Measurements from ENCODE around the gene MYOZ1. TPM values are rescaled to one million over a fixed set of nuclear protein-coding genes. Genes with fewer than 3 reads are reported as not detected.

Gene MYOZ1
- total and polyA plus RNA-seq, 2 of the 4 experiments (the other 2 are of a cell fraction): 0.18 to 0.29 TPM

GRCh38 chr10:73584737-73585136 is 56.5 kb downstream of the MYOZ1 start:
- no peaks in the 10 kb centered on the region for H4K20me1 ChIP-seq (ENCODE audit: insufficient read depth, low read length)
- peaks cover 0 to 6% of the 10 kb centered on the region in 2 experiments; a peak in 2 of 4 replicates for H3K79me1 ChIP-seq (ENCODE audit: low read depth in 1 of 2, low read length in 2 of 2)
- H3K23ac ChIP-seq (ENCODE audit: low read depth, low read length): no peak overlapping the region
- H3K14ac ChIP-seq (replicated peaks; ENCODE audit: low read depth, low read length): 0 out of 2 replicates have a peak overlapping the region, but pooled peaks have one; percentile 37
- H3K9me1 ChIP-seq (ENCODE audit: insufficient read depth, low read length): no peaks in the 10 kb centered on the region; the same call in 1 of the 2 replicates
- no CpG with 5 or more reads among the region's 2 CpGs for WGBS, 2 experiments (ENCODE audit: extremely low coverage in 2 of 2, insufficient read length in 1 of 2)
- intact Hi-C loops (cut with micrococcal nuclease) (no loop called here), in situ Hi-C loops (cut with MboI; ENCODE audit: low sequenced_read_pairs) (no loop called here), dilution Hi-C loops (cut with HindIII; ENCODE audit: low sequenced_read_pairs, unreplicated experiment) (no loop called here)
- H2BK15ac ChIP-seq (ENCODE audit: low read depth, low read length): no peak overlapping the region
- no peaks in the 10 kb centered on the region for H3K27me3 ChIP-seq (ENCODE audit: control insufficient read depth, insufficient read depth, low read length)
- BruUV-seq (replicated peaks): no TSS peak
- no peak overlapping the region for H3K27ac ChIP-seq (ENCODE audit: insufficient read depth, low read length)
- peak; percentile 52 for DNase-seq
- TF ChIP-seq, protein P1, sequence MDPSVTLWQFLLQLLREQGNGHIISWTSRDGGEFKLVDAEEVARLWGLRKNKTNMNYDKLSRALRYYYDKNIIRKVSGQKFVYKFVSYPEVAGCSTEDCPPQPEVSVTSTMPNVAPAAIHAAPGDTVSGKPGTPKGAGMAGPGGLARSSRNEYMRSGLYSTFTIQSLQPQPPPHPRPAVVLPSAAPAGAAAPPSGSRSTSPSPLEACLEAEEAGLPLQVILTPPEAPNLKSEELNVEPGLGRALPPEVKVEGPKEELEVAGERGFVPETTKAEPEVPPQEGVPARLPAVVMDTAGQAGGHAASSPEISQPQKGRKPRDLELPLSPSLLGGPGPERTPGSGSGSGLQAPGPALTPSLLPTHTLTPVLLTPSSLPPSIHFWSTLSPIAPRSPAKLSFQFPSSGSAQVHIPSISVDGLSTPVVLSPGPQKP (IDR thresholded peaks at IDR 0.05; ENCODE audit: borderline replicate concordance, low read depth, low read length): no peak
- TF ChIP-seq CHD1 (IDR thresholded peaks at IDR 0.05; ENCODE audit: low read depth, low read length): no peak
- TF ChIP-seq RFX5 (IDR thresholded peaks at IDR 0.05; ENCODE audit: low read depth, low read length): no peak
- no peak for TF ChIP-seq RAD21 (IDR thresholded peaks at IDR 0.05; ENCODE audit: low read length)
- TF ChIP-seq SMC3 (IDR thresholded peaks at IDR 0.05; ENCODE audit: low read depth, low read length): no peak
- no peak for TF ChIP-seq MAZ (IDR thresholded peaks at IDR 0.05; ENCODE audit: borderline replicate concordance, low read depth, low read length)
- TF ChIP-seq FOS (IDR thresholded peaks at IDR 0.05; ENCODE audit: low read depth, low read length): no peak
- no peak for TF ChIP-seq USF2 (IDR thresholded peaks at IDR 0.05; ENCODE audit: low read depth, low read length)
- TF ChIP-seq MAFK (IDR thresholded peaks at IDR 0.05; ENCODE audit: low read depth, low read length): no peak
- TF ChIP-seq MXI1 (IDR thresholded peaks at IDR 0.05; ENCODE audit: borderline replicate concordance, low read depth, low read length): no peak
- TF ChIP-seq NFE2L2 (IDR thresholded peaks at IDR 0.05; ENCODE audit: low read depth, low read length): no peak
- TF ChIP-seq BHLHE40 (IDR thresholded peaks at IDR 0.05; ENCODE audit: low read depth, low read length): no peak
- no peak for TF ChIP-seq RCOR1 (IDR thresholded peaks at IDR 0.05; ENCODE audit: insufficient replicate concordance, low read length)
- no peak for TF ChIP-seq CEBPB (IDR thresholded peaks at IDR 0.05; ENCODE audit: low read depth, low read length)
- TF ChIP-seq, protein P2, sequence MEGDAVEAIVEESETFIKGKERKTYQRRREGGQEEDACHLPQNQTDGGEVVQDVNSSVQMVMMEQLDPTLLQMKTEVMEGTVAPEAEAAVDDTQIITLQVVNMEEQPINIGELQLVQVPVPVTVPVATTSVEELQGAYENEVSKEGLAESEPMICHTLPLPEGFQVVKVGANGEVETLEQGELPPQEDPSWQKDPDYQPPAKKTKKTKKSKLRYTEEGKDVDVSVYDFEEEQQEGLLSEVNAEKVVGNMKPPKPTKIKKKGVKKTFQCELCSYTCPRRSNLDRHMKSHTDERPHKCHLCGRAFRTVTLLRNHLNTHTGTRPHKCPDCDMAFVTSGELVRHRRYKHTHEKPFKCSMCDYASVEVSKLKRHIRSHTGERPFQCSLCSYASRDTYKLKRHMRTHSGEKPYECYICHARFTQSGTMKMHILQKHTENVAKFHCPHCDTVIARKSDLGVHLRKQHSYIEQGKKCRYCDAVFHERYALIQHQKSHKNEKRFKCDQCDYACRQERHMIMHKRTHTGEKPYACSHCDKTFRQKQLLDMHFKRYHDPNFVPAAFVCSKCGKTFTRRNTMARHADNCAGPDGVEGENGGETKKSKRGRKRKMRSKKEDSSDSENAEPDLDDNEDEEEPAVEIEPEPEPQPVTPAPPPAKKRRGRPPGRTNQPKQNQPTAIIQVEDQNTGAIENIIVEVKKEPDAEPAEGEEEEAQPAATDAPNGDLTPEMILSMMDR (conservative IDR thresholded peaks at IDR 0.05; ENCODE audit: low read depth, low read length): no peak
- no peak for TF ChIP-seq POLR2A (IDR thresholded peaks at IDR 0.05; ENCODE audit: low read depth, low read length)
- H2AFZ ChIP-seq (replicated peaks; ENCODE audit: low read length, poor library complexity): no peak overlapping the region
- H4K8ac ChIP-seq (ENCODE audit: low read depth in 2 of 2, low read length in 2 of 2): no peak overlapping the region
- no peak overlapping the region for H3K4ac ChIP-seq (ENCODE audit: low read depth, low read length)
- no peaks in the 10 kb centered on the region for H3K36me3 ChIP-seq (ENCODE audit: control insufficient read depth, insufficient read depth, low read length)
- peaks cover 6% of the 10 kb centered on the region for H3K4me1 ChIP-seq (ENCODE audit: control insufficient read depth, insufficient read depth, low read length)
- H3K18ac ChIP-seq (ENCODE audit: low read depth, low read length): no peak overlapping the region
- peaks cover 3% of the 10 kb centered on the region for H3K9me3 ChIP-seq (ENCODE audit: control insufficient read depth, insufficient read depth, low read length)
- no peak overlapping the region for H2BK20ac ChIP-seq (ENCODE audit: low read depth, low read length)
- ATAC-seq (ENCODE audit: low read depth): no peak
- H3K4me3 ChIP-seq (ENCODE audit: insufficient read depth, low read depth, low read length): no peak overlapping the region
- H4K5ac ChIP-seq (ENCODE audit: low read depth, low read length): no peak overlapping the region
- ChIA-PET POLR2A (ENCODE audit: unreplicated experiment) (no interaction called here), CTCF (no interaction called here)
- no peak overlapping the region for H2AK5ac ChIP-seq (ENCODE audit: low read depth, low read length)
- no peak overlapping the region for H2AK9ac ChIP-seq (replicated peaks; ENCODE audit: low read depth, low read length, poor library complexity)
- H3K56ac ChIP-seq (ENCODE audit: extremely low read depth, insufficient read depth, low read length): no peak overlapping the region
- H4K91ac ChIP-seq (ENCODE audit: insufficient read depth, low read depth, low read length): no peak overlapping the region
- no peak overlapping the region for H3K4me2 ChIP-seq (ENCODE audit: low read depth, low read length)
- H3K9ac ChIP-seq (ENCODE audit: low read depth, low read length): no peak overlapping the region
- no peak overlapping the region for H2BK5ac ChIP-seq (ENCODE audit: low read depth, low read length, poor library complexity, severe bottlenecking)
- no peak overlapping the region for H2BK120ac ChIP-seq (ENCODE audit: low read depth, low read length)

Measured in IMR-90 (cell line).